Thoracic aorta (tissue), 2 donors: ENCODE data around the gene TRPM5. TPM values are rescaled to one million over a fixed set of nuclear protein-coding genes. Genes with fewer than 3 reads are reported as not detected.

Experiments
- ATAC-seq: fragments of 150-250 bp; one replicate; pipeline ENCODE4 v1.8.0; 2017; ENCODE audit warnings: low read depth; ENCODE audit not compliant: insufficient number of reproducible peaks, low FRiP score
- DNase-seq: peaks from one replicate; pipeline ENCODE4 v3.0.0-alpha.2; 2020; ENCODE audit warnings: low spot score
- H3K27ac ChIP-seq, 2 donors: fragments of 200-600 bp; sonication (generic); 1 replicate in 1 of 2; 2 replicates in 1 of 2; pipeline ENCODE4 v1.5.1; 2016; ENCODE audit warnings: mild to moderate bottlenecking in 2 of 2, moderate library complexity in 2 of 2
- H3K27me3 ChIP-seq: fragments of 200-600 bp; sonication (generic); replicated peaks from 2 replicates; pipeline ENCODE4 v1.6.0; 2016; ENCODE audit warnings: mild to moderate bottlenecking; ENCODE audit not compliant: insufficient read depth
- H3K36me3 ChIP-seq: fragments of 200-600 bp; sonication (generic); one replicate; pipeline ENCODE4 v1.5.1; 2016
- H3K4me1 ChIP-seq, 2 donors: fragments of 200-600 bp; sonication (generic); 1 replicate in 1 of 2; 2 replicates in 1 of 2; pipeline versions ENCODE4 v1.5.1 to v1.6.0; 2016; ENCODE audit warnings: low read depth in 2 of 2, mild to moderate bottlenecking in 1 of 2; ENCODE audit not compliant: control insufficient read depth in 1 of 2
- H3K4me3 ChIP-seq: fragments of 200-600 bp; sonication (generic); 2 replicates; pipeline ENCODE4 v1.5.1; 2016; ENCODE audit warnings: mild to moderate bottlenecking
- H3K9me3 ChIP-seq: fragments of 200-600 bp; sonication (generic); 2 replicates; pipeline ENCODE4 v1.5.1; 2016
- CTCF ChIP-seq: fragments of 200-600 bp; sonication (generic); IDR thresholded peaks from one replicate; pipeline ENCODE4 v1.5.1; 2019; ENCODE audit warnings: antibody characterized with exemption
- total RNA-seq, 2 donors: library from RNA; depleted of rRNA; stranded (reverse); fragments of >200 nt; gene quantifications; one replicate each; pipeline versions ENCODE4 v1.1.0 to v1.2.3, GENCODE V29; 2016

The TRPM5 gene
- total RNA-seq, 2 donors from 2014 or later: not detected

- no peak for TF ChIP-seq CTCF
- no peak for ATAC-seq
- H3K9me3 ChIP-seq: no peaks in the 10 kb centered on the region
Observed at GRCh38 chr11:2413742-2414579, 30.4 kb downstream of the TRPM5 start.

DNA sequence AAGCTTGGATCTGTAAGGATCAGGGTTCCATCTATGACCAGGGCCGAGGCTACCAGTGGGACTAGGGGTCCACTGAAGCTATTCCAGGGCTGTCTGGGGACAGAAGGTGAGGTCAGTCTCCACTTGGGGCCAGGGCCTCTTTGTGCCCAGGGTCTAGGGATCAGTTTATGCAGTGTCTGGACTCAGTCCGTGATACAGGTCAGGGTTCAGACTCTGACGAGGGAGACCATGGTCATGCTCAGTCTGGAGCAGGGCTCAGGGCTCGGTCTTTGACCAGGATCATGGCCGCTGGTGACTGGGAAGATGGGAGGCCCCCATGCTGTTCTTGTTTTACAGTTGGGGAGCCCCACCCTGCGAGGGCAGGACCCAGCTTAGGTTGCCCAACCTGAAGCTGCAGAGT is 32.0 kb downstream of the TRPM5 start:
- H3K27ac ChIP-seq: no peak overlapping the region
- no peak for DNase-seq
- ATAC-seq: no peak
- no peaks in the 10 kb centered on the region for H3K4me1 ChIP-seq
- H3K4me3 ChIP-seq: no peak overlapping the region
- H3K9me3 ChIP-seq: no peaks in the 10 kb centered on the region
- no peak for TF ChIP-seq CTCF
- no peaks in the 10 kb centered on the region for H3K36me3 ChIP-seq
- H3K27me3 ChIP-seq: no peaks in the 10 kb centered on the region

More at GRCh38 chr11:2413742-2414579, 30.4 kb downstream of the TRPM5 start:
- Histone ChIP-seq H3K4me1 (no peaks in the 10 kb centered on the region), H3K4me3 (no peak overlapping the region), H3K27ac (no peak overlapping the region), H3K27me3 (no peaks in the 10 kb centered on the region), H3K36me3 (no peaks in the 10 kb centered on the region)
- DNase-seq: no peak

DNA sequence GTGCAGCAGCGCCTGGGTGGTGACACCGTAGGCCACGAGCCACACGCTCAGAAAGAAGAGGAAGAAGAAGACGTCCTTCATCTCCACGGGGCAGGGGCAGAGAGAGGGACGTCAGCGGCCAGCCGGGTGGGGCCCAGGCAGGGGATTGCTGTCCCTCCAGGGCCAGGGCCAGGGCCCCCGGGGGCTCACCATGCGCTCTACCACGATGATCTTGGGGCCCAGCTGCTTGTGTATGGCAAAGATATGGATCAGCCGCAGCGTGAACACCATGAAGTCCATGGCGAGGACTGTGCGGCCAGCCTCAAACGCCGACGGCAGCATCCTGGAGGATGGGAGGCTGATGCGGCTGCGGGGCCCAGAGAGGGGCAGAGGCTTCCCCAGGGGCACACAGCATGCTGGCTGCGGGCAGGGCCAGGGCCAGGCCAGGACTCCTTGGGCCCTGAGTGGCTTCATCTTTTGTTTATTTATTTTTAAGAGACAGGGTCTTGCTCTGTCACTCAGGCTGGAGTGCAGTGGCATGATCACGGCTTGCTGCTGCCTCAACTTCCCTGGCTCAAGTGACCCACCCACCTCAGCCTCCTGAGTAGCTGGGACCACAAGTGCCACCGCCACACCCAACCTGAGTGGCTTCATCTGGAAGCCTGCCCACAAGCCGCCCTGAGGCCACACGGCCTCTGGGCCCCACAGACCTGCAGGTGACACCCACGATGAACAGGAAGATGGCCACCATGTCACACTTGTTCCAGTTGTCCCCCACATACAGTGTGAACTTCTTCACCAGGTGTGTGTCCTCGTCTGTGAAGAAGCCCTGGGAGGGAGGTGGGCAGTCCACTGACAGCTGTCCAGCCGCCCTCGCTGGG is 32.6 kb downstream of the TRPM5 start:
- Histone ChIP-seq H3K4me3 (no peak overlapping the region), H3K27me3 (no peaks in the 10 kb centered on the region), H3K36me3 (no peaks in the 10 kb centered on the region), H3K27ac (no peak overlapping the region), H3K4me1 (no peaks in the 10 kb centered on the region), H3K9me3 (no peaks in the 10 kb centered on the region)
- ATAC-seq: no peak
- DNase-seq: no peak
- no peak for TF ChIP-seq CTCF

DNA sequence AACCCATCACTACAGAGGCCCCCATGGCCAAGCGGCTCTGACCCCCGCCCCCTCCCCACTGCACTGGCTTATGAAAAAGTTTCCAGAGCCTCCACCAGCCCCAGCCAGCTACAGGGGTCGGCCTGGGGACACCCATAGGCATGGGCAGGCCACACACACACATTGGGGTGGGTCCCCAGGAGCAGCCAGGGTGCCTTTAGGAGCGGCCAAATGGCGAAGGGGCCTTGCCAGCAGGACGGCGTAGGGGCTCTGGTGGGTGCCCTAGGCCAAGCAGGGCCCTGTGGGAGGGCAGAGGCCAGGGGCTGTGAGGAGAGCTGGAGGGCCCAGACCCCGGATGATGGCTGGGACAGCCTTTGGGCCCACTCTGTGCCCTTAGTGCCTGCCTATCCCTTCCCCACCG is 33.7 kb downstream of the TRPM5 start:
- Histone ChIP-seq H3K27ac (no peak overlapping the region), H3K4me1 (no peaks in the 10 kb centered on the region), H3K27me3 (no peaks in the 10 kb centered on the region), H3K4me3 (no peak overlapping the region), H3K9me3 (no peaks in the 10 kb centered on the region), H3K36me3 (no peaks in the 10 kb centered on the region)
- ATAC-seq (no peak), DNase-seq (no peak)
- no peak for TF ChIP-seq CTCF
